ENCODE data around the gene TMPRSS4.

Gene TMPRSS4

DNA sequence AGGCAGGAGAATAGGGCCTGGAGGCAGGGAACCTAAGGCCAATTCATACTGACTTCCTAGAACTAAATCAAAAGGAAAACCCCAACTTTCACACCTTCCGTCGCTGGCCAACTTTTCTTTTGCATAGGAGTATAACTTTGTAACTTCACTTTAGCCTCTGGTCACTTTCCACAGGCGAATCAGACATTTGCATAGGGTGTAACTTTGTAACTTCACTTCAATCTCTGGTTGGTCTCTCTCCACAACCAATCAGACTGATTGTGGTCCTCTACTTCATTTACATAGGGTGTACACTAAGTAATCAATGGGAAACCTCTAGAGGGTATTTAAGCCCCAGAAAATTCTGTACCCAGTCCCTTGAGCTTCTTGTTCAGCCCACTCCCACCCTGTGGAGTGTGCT lies 11.5 kb upstream of the TMPRSS4 start:
- POLR2A ChIA-PET (ENCODE audit: low non-redundant PET), result no interaction called here
- CTCF ChIA-PET, result interaction anchor here (1.1 kb wide), 1 partner anchor 12 kb away, joined by 3 read pairs; no protein-coding TSS in a partner anchor
- no peak for DNase-seq (ENCODE audit: low spot score)
- TF ChIP-seq, protein P1, sequence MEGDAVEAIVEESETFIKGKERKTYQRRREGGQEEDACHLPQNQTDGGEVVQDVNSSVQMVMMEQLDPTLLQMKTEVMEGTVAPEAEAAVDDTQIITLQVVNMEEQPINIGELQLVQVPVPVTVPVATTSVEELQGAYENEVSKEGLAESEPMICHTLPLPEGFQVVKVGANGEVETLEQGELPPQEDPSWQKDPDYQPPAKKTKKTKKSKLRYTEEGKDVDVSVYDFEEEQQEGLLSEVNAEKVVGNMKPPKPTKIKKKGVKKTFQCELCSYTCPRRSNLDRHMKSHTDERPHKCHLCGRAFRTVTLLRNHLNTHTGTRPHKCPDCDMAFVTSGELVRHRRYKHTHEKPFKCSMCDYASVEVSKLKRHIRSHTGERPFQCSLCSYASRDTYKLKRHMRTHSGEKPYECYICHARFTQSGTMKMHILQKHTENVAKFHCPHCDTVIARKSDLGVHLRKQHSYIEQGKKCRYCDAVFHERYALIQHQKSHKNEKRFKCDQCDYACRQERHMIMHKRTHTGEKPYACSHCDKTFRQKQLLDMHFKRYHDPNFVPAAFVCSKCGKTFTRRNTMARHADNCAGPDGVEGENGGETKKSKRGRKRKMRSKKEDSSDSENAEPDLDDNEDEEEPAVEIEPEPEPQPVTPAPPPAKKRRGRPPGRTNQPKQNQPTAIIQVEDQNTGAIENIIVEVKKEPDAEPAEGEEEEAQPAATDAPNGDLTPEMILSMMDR (conservative IDR thresholded peaks at IDR 0.05; ENCODE audit: low read depth), result no peak
- no peak overlapping the region for H3K27ac ChIP-seq

DNA sequence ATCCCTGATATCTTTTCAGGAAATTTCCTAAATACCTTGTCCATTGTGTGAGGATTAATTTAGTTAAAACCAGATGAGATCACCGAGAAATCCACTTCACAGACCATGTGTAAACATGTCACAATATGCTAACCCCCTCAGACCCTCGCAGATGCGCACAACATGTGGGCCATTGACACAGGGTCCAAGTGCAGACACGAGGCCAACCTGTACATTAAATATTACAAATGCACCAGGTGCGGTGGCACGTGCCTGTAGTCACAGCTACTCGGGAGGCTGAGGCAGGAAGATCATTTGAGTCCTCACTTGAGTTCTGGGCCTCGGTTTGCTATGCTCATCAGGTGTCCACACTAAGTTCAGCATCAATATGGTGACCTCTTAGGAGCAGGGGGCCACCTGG lies 9.9 kb upstream of the TMPRSS4 start:
- POLR2A ChIA-PET (ENCODE audit: low non-redundant PET), result no interaction called here
- CTCF ChIA-PET, result no interaction called here
- no peak for DNase-seq (ENCODE audit: low spot score)
- no peak overlapping the region for H3K27ac ChIP-seq
- TF ChIP-seq, protein P1 (conservative IDR thresholded peaks at IDR 0.05; ENCODE audit: low read depth), result no peak

DNA sequence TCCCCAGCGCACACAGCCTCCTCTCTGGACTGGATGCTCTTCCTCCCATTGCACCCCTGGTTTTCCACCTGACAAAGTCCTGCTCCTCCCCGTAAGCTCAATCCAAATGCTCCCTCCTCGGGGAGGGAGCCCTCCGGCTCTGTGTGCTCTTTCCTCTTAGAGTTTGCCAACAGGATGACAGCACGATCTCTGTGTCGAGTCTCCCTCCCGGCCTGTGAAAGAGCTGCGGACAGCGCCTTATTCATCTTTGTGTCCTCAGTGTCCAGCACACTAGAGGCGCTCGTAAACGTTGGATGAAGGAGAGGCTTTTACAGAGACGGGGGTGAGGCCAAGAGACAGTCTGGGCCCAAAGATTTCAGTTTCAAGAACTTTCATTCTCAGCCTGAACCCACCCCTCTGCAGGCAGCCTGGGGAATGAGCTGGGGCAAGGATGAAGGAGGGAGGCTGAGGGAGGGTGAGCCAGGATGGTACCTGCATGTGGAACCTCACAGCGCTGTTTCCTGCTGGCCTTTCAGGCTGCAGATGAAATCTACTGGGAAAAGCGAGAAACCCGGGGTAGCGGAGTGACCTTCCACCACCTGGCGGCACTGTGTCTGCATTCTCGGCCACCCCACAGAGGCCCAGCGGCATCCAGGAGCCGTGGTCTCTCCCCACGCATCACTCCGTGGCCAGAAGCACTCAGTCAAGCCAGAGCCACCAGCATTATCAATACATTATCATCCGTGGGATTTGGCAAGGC lies 8.5 kb upstream of the TMPRSS4 start:
- TF ChIP-seq, protein P1 (conservative IDR thresholded peaks at IDR 0.05; ENCODE audit: low read depth), result no peak
- ChIA-PET CTCF (no interaction called here), POLR2A (ENCODE audit: low non-redundant PET) (no interaction called here)
- no peak overlapping the region for H3K27ac ChIP-seq
- no peak for DNase-seq (ENCODE audit: low spot score)

DNA sequence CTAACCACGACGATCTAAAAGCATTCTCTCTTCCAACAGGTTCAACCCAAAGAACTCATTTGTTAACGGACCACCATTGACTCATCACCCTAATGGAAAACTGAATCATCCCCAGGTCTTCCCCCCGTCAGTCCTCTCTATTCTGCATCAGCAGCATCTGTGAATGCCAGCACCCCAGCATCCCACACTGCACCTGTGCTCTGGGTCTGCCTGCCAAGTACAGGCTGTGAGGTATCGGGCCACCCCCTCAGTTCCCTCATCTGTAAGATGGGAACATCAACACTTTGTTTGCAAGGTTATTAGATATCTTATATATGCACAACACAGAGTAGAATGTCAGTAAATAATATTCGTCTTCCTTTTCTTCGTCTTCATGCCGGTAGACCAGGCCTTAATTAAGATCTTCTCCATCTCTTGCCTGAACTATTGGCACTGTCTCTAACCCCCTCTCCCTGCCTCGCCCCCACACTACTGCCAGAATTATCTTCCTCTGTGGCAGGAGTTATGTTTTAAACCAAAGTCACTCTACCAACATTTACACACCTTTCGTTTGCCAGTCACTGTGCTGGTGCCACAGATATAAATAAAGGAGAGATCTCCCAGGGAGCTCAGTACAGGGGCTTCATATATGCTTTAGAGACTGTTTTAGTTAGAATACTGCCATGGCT lies 7.8 kb upstream of the TMPRSS4 start:
- POLR2A ChIA-PET (ENCODE audit: low non-redundant PET), result no interaction called here
- no peak for DNase-seq (ENCODE audit: low spot score)
- TF ChIP-seq, protein P1 (conservative IDR thresholded peaks at IDR 0.05; ENCODE audit: low read depth), result no peak
- no peak overlapping the region for H3K27ac ChIP-seq
- CTCF ChIA-PET, result no interaction called here

DNA sequence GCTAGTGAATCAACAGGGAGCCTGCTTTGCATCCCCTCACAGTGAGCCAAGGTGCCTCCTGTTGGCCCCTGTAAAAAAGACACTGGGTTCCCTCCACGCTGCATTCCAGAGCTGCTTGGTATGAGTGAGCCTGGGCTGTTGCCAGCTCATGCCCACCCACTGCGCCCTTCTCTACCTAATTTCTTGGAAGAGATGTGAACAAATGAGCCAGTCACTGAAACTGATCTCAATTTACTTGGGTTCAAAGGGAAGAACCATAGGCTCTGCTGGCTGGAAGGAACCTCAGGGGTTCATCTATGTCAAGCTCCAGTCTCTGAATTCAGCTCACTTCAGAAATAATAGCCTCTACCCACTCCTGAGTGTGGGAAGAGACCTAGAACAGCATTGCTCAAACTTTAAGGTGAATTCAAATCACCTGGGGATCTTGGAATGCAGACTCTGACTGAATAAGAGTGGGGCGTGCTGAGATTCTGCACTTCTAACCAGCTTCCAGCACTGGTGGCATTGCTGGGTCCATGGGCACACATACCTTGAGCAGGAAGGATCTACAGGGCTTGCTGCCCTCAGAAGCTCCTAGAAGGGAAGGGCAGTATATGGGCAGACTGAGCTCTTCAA lies 5.4 kb upstream of the TMPRSS4 start:
- H3K27ac ChIP-seq, result no peak overlapping the region
- ChIA-PET POLR2A (ENCODE audit: low non-redundant PET) (no interaction called here), CTCF (interaction anchor here (0.6 kb wide), 1 partner anchor 414 kb away, joined by 3 read pairs; no protein-coding TSS in a partner anchor)
- TF ChIP-seq, protein P1 (conservative IDR thresholded peaks at IDR 0.05; ENCODE audit: low read depth), result no peak
- no peak for DNase-seq (ENCODE audit: low spot score)

DNA sequence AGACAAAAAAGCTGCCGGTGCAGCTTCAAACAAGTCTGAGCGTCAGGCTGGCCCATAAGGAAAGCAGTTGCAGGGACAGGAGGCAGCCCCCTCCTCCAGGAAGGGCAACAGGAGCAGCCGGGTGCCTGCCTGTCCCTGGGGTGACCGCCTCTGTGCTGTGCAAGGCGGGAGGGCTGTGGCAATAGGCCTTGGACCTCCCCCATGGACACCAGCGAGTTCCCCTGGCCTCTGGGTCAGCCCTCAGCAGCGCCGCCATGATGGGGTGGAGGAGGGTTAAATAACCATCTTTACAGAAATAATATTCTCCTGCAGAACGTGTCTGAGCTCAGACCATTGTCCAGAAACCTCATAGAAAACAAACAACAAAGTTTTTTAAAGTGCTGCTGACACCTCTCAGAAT lies 3.3 kb upstream of the TMPRSS4 start:
- no peak for DNase-seq (ENCODE audit: low spot score)
- CTCF ChIA-PET, result no interaction called here
- POLR2A ChIA-PET (ENCODE audit: low non-redundant PET), result no interaction called here
- H3K27ac ChIP-seq, result no peak overlapping the region
- TF ChIP-seq, protein P1 (conservative IDR thresholded peaks at IDR 0.05; ENCODE audit: low read depth), result no peak
